GM12878 (cell line): ENCODE data around the gene CSK.

Source experiments
- EGR1 ChIP-seq, 2 experiments: IDR thresholded peaks; 1 replicate in 1 of 2; 2 replicates in 1 of 2; pipeline ENCODE4 v1.6.1; 2011 to 2012; ENCODE audit warnings: low read depth in 2 of 2, low read length in 2 of 2, borderline replicate concordance in 1 of 2, mild to moderate bottlenecking in 1 of 2, moderate library complexity in 1 of 2
- ZBTB33 ChIP-seq: fragments of 450-650 bp; IDR thresholded peaks from 2 replicates; pipeline ENCODE4 v1.6.1; 2017; ENCODE audit warnings: mild to moderate bottlenecking

GRCh38 chr15:74823324-74823723 lies 41.4 kb downstream of the CSK start:
- no peak for TF ChIP-seq EGR1 (IDR thresholded peaks at IDR 0.05; ENCODE audit: borderline replicate concordance in 1 of 2, low read depth in 2 of 2, low read length in 2 of 2)
- no peak for TF ChIP-seq ZBTB33
